NB4 (cell line): Measurements from ENCODE around the gene MYO1E.

Experiments used
- MYC ChIP-seq: IDR thresholded peaks from 2 replicates; pipeline ENCODE4 v1.6.1; 2011; ENCODE audit warnings: low read depth, low read length
- POLR2A ChIP-seq: IDR thresholded peaks from 2 replicates; pipeline ENCODE4 v1.6.1; 2011; ENCODE audit warnings: mild to moderate bottlenecking; ENCODE audit not compliant: insufficient read length; ENCODE audit errors: extremely low read depth
- TF ChIP-seq, protein P1 (sequence below): IDR thresholded peaks from one replicate; pipeline ENCODE4 v1.5.1; 2012; ENCODE audit warnings: low read depth, low read length
- TF ChIP-seq, protein P2 (sequence below): IDR thresholded peaks from 2 replicates; pipeline ENCODE4 v1.6.1; 2011; ENCODE audit warnings: low read depth, low read length

DNA sequence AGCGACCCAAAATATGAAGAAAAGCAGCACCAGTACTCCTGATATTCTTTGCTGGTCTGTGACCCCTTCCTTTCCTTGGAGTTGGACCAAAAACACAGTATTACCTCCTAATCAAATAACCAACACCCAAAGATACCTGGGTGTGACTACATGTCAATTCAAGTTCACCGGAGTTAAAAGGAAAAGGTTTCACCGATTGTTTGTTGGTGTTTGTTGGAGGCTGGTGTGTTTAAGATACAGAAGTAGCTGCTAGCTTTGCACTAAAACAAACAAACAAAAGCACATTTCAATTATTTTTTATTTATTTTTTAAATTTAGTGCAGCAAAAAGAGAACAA, 81.5 kb downstream of the MYO1E start:
- TF ChIP-seq, protein P1, sequence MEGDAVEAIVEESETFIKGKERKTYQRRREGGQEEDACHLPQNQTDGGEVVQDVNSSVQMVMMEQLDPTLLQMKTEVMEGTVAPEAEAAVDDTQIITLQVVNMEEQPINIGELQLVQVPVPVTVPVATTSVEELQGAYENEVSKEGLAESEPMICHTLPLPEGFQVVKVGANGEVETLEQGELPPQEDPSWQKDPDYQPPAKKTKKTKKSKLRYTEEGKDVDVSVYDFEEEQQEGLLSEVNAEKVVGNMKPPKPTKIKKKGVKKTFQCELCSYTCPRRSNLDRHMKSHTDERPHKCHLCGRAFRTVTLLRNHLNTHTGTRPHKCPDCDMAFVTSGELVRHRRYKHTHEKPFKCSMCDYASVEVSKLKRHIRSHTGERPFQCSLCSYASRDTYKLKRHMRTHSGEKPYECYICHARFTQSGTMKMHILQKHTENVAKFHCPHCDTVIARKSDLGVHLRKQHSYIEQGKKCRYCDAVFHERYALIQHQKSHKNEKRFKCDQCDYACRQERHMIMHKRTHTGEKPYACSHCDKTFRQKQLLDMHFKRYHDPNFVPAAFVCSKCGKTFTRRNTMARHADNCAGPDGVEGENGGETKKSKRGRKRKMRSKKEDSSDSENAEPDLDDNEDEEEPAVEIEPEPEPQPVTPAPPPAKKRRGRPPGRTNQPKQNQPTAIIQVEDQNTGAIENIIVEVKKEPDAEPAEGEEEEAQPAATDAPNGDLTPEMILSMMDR: no peak
- TF ChIP-seq, protein P2, sequence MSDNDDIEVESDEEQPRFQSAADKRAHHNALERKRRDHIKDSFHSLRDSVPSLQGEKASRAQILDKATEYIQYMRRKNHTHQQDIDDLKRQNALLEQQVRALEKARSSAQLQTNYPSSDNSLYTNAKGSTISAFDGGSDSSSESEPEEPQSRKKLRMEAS: no peak
- no peak for TF ChIP-seq POLR2A
- TF ChIP-seq MYC: no peak
